ENCODE results near the gene CLCN6.

CLCN6 gene

DNA sequence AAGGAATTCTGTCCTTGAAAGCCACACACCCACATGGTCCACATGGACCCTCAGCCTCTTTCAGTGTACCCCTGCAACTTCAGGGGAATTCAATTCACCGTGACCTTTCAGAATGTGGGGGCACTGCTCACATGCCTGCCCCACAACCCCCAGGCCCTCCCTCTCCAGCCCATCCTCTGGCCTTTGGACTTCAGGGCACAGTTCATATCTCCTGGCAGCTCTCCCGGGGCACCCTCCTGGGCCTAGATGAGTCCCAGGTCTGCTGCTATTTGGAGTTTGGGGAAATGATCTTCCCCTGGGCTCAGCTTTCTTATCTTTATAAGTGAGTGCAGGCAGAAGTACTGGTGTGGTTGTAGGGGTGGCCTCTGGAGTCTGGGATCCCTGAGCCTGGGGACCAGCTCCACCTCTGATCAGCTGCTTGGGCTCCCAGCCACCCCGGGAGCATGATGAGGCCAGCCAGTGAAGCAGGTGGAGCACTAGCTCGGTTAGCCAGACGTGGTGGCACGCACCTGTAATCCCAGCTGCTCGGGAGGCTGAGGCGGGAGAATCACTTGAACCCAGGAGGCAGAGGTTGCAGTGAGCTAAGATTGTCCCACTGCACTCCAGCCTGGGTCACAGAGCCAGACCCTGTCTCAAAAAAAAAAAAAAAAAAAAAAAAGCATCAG, 28.2 kb upstream of the CLCN6 start:
- Histone ChIP-seq H3K9me3 (no peaks in the 10 kb centered on the region), H3K36me3 (no peaks in the 10 kb centered on the region), H3K4me1 (no peaks in the 10 kb centered on the region), H3K27ac (no peak overlapping the region), H3K27me3 (peaks cover 0 to 4% of the 10 kb centered on the region in 2 donors), H3K4me3 (no peak overlapping the region)
- TF ChIP-seq, protein P1, sequence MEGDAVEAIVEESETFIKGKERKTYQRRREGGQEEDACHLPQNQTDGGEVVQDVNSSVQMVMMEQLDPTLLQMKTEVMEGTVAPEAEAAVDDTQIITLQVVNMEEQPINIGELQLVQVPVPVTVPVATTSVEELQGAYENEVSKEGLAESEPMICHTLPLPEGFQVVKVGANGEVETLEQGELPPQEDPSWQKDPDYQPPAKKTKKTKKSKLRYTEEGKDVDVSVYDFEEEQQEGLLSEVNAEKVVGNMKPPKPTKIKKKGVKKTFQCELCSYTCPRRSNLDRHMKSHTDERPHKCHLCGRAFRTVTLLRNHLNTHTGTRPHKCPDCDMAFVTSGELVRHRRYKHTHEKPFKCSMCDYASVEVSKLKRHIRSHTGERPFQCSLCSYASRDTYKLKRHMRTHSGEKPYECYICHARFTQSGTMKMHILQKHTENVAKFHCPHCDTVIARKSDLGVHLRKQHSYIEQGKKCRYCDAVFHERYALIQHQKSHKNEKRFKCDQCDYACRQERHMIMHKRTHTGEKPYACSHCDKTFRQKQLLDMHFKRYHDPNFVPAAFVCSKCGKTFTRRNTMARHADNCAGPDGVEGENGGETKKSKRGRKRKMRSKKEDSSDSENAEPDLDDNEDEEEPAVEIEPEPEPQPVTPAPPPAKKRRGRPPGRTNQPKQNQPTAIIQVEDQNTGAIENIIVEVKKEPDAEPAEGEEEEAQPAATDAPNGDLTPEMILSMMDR (IDR thresholded peaks at IDR 0.05) = no peak
- intact Hi-C loops (cut with DNase I; ENCODE audit: low total_unique reads) = no loop called here
- no peak for DNase-seq

DNA sequence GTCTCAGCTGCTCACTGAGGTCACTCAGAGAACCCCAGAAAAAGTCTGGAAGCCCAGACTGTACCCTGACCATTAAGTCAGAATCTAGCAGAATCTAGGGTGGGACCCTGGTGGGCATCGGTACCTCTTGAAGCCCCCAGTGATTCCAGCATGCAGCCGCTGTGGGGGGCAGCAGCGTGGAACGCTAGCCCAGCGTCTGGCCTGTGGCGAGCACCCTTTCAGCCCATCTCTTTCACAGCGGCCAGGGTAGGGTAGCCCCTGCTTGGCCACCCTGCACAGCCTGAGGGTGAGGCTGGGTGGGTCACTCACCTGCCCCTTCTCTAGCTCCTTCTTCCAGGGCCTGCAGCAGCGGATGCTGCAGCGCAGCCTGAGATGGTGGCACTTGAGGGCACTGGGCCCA, 27.7 kb upstream of the CLCN6 start:
- no peaks in the 10 kb centered on the region for H3K9me3 ChIP-seq
- H3K4me3 ChIP-seq = no peak overlapping the region
- DNase-seq = no peak
- H3K4me1 ChIP-seq = no peaks in the 10 kb centered on the region
- H3K27ac ChIP-seq = no peak overlapping the region
- intact Hi-C loops (cut with DNase I; ENCODE audit: low total_unique reads) = no loop called here
- TF ChIP-seq, protein P1 (IDR thresholded peaks at IDR 0.05) = no peak
- peaks cover 0 to 4% of the 10 kb centered on the region in 2 donors for H3K27me3 ChIP-seq
- no peaks in the 10 kb centered on the region for H3K36me3 ChIP-seq

DNA sequence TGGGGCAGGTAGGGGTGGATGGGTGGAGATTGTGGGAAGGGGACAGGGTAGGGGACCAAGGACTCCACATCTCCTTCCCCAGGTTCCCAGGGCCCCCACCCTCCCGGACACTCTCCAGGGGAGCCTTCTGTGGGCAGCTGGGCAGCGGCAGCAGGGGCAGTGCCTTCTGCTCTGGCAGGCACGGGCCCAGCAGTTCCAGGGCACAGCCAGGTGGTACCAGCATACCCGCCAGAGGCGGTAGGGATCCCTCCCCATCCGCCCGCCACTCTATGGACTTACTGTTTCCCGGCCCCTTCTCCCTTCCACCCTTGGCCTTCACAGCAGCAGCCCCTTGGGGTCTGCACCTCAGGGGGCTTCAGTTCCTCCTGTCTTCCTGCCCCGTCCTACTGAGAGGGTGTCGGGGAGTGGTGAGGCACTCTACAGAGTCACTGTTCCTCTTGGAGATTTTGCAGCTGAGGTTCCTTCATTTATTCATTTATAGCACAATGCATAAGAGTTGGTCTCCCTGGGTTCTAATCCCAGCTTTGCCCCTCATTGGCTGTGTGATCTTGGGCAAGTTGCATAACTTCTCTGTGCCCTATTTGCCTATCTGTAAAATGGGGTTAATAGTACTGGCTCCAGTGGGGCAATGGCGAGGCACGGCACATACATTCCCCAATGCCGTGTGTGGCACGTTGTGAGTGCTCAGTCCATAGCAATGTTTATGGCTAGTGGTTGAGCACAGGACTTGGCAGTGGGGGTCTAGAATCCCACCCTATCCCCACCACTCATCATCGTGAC, 27.0 kb upstream of the CLCN6 start:
- Histone ChIP-seq H3K36me3 (no peaks in the 10 kb centered on the region), H3K4me3 (no peak overlapping the region), H3K9me3 (no peaks in the 10 kb centered on the region), H3K4me1 (no peaks in the 10 kb centered on the region), H3K27me3 (peaks cover 0 to 4% of the 10 kb centered on the region in 2 donors), H3K27ac (no peak overlapping the region)
- TF ChIP-seq, protein P1 (IDR thresholded peaks at IDR 0.05) = no peak
- intact Hi-C loops (cut with DNase I; ENCODE audit: low total_unique reads) = no loop called here
- DNase-seq = no peak

DNA sequence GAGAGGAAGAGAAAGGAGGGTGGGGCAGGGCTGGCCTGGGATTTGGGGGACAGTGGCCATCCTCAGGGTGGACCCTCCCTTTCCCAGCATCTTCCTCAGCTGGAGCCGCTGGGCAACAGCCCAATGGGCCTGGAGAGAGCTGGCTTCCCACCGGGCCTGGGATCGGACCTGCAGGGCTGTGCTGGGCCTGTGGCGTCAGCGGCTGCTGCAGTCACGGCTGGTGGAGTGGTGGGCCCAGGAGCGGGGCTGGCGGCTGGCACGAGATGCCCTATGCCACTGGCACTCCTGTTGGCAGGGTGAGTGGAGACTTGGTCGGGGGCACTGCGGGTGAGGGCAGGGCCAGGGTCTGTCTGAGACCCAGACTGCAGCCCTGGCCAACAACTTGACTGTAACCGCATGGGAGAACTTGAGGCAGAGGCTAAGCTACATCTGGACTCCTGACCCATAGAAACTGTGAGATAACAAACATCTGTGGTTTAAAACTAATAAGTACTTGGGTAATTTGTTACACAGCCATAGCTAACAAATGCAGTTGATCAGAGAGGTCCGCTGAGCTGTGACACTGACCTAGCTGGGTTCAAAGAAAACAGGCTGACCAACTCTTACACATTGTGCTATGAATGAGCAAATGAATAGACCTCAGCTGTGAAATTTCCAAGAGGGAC, 26.1 kb upstream of the CLCN6 start:
- no peak overlapping the region for H3K27ac ChIP-seq
- no peaks in the 10 kb centered on the region for H3K9me3 ChIP-seq
- H3K4me3 ChIP-seq = no peak overlapping the region
- DNase-seq = no peak
- peaks cover 0 to 5% (median 3%) of the 10 kb centered on the region in 4 donors for H3K4me1 ChIP-seq
- TF ChIP-seq, protein P1 (IDR thresholded peaks at IDR 0.05) = no peak
- intact Hi-C loops (cut with DNase I; ENCODE audit: low total_unique reads) = no loop called here
- H3K27me3 ChIP-seq = no peaks in the 10 kb centered on the region
- H3K36me3 ChIP-seq = no peaks in the 10 kb centered on the region

DNA sequence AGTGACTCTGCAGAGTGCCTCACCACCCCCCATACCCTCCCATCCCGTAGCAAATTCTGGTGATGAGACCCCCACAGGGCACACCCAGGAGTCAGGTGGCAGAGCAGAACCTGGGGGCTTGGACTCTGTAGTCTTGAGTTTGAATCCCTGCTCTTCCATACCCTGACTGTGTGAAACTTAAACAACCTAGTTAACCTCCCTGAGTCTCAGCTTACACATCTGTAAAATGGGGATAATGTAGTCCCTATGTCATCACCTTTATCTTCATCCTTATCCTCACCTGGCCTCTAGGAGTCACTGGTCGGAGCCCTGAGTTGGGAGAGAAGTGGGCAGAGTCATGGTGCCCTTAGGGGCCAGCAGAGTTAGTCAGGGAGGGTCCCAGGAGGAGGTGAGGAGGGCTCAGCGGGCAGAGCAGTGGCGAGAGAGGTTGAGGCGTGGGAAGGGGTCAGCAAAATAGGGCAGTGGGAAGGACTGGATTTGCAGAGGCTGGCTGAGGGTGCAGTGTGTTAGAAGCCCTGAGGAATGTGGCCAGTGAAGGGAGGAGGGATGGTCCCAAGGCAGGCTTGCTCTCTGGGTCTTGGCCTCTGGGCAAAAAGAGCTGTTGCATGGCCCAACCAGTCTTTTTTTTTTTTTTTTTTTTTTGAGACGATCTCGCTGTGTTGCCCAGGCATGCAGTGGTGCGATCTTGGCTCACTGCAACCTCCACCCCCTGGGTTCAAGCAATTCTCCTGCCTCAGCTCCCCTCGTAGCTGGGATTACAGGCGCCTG, 25.4 kb upstream of the CLCN6 start:
- no peaks in the 10 kb centered on the region for H3K36me3 ChIP-seq
- no peak overlapping the region for H3K27ac ChIP-seq
- intact Hi-C loops (cut with DNase I; ENCODE audit: low total_unique reads) = no loop called here
- no peak overlapping the region for H3K4me3 ChIP-seq
- TF ChIP-seq, protein P1 (IDR thresholded peaks at IDR 0.05) = no peak
- H3K9me3 ChIP-seq = no peaks in the 10 kb centered on the region
- H3K27me3 ChIP-seq = no peaks in the 10 kb centered on the region
- peaks cover 0 to 12% (median 10%) of the 10 kb centered on the region in 4 donors for H3K4me1 ChIP-seq
- no peak for DNase-seq
